WERI-Rb-1 (cell line): ENCODE results near the gene SNX30.

Experiments
- DNase-seq: peaks from one replicate; pipeline ENCODE4 v3.0.0-alpha.2; 2020
- H3K27ac ChIP-seq: fragments of 250-450 bp; sonication (Bioruptor Pico); 2 replicates; pipeline ENCODE4 v1.5.1; 2020; ENCODE audit warnings: mild to moderate bottlenecking, moderate library complexity
- H3K27me3 ChIP-seq: fragments of 250-450 bp; sonication (Bioruptor Pico); 2 replicates; pipeline ENCODE4 v1.5.1; 2021; ENCODE audit warnings: mild to moderate bottlenecking, low read depth, moderate library complexity; ENCODE audit not compliant: insufficient read depth, severe bottlenecking
- H3K36me3 ChIP-seq: fragments of 250-450 bp; sonication (Bioruptor Pico); 2 replicates; pipeline ENCODE4 v1.5.1; 2020; ENCODE audit warnings: mild to moderate bottlenecking, moderate library complexity
- H3K4me3 ChIP-seq: 2 replicates; pipeline ENCODE4 v1.5.1; 2011; ENCODE audit warnings: low read depth, mild to moderate bottlenecking, control low read depth, low read length
- H3K9me3 ChIP-seq: fragments of 250-450 bp; sonication (Bioruptor Pico); 2 replicates; pipeline ENCODE4 v1.5.1; 2021; ENCODE audit warnings: mild to moderate bottlenecking, moderate library complexity; ENCODE audit not compliant: severe bottlenecking
- CTCF ChIP-seq: IDR thresholded peaks from 2 replicates; pipeline ENCODE4 v1.5.1; 2011; ENCODE audit warnings: low read depth, mild to moderate bottlenecking, control low read depth, inconsistent platforms, low read length

SNX30 gene

GRCh38 chr9:112850840-112851239 lies 100.3 kb downstream of the SNX30 start:
- H3K4me3 ChIP-seq, result no peak overlapping the region
- no peaks in the 10 kb centered on the region for H3K9me3 ChIP-seq
- H3K27ac ChIP-seq, result no peak overlapping the region
- no peak for TF ChIP-seq CTCF
- peaks cover 43% of the 10 kb centered on the region for H3K36me3 ChIP-seq
- no peak for DNase-seq
- H3K27me3 ChIP-seq, result no peaks in the 10 kb centered on the region

GRCh38 chr9:112852741-112853504 lies 102.4 kb downstream of the SNX30 start:
- no peak for TF ChIP-seq CTCF
- H3K9me3 ChIP-seq, result no peaks in the 10 kb centered on the region
- H3K4me3 ChIP-seq, result no peak overlapping the region
- DNase-seq, result no peak
- H3K27me3 ChIP-seq, result no peaks in the 10 kb centered on the region
- H3K36me3 ChIP-seq, result peaks cover 48% of the 10 kb centered on the region
- H3K27ac ChIP-seq, result no peak overlapping the region

- DNase-seq, result no peak
- Histone ChIP-seq H3K4me3 (no peak overlapping the region), H3K9me3 (no peaks in the 10 kb centered on the region), H3K36me3 (peaks cover 48% of the 10 kb centered on the region), H3K27ac (no peak overlapping the region), H3K27me3 (no peaks in the 10 kb centered on the region)
- no peak for TF ChIP-seq CTCF
These were observed 103.5 kb downstream of the SNX30 start for GRCh38 chr9:112853882-112854585.

GRCh38 chr9:112854657-112855056 lies 104.1 kb downstream of the SNX30 start:
- Histone ChIP-seq H3K36me3 (peaks cover 48% of the 10 kb centered on the region), H3K27me3 (no peaks in the 10 kb centered on the region), H3K27ac (no peak overlapping the region), H3K4me3 (no peak overlapping the region), H3K9me3 (no peaks in the 10 kb centered on the region)
- DNase-seq, result no peak
- no peak for TF ChIP-seq CTCF

- no peak overlapping the region for H3K27ac ChIP-seq
- peaks cover 36% of the 10 kb centered on the region for H3K36me3 ChIP-seq
- TF ChIP-seq CTCF, result no peak
- no peaks in the 10 kb centered on the region for H3K9me3 ChIP-seq
- no peaks in the 10 kb centered on the region for H3K27me3 ChIP-seq
- no peak overlapping the region for H3K4me3 ChIP-seq
- DNase-seq, result no peak
These were observed 105.6 kb downstream of the SNX30 start for GRCh38 chr9:112856200-112856599.
